ENCODE measurements around the gene HTN3.

The HTN3 gene

DNA sequence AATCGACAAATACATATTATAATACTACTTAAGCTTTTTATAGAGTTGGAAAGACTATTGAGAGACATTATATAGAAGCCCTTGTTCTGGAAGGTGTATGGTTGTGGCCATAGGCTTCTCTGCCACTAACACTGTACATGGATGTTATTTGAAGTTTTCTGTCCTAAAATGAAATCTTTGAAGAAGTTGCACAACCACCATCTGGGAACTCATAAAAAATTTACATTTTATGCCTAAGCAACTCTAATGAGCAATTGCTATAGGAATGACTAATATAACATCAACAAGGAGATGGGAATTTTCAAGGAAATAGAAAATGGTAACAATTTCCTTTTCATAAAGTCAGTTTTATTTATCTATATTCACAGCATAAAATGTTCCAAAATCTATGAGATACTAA is 29.4 kb downstream of the HTN3 start:
- no peak overlapping the region for H3K4me3 ChIP-seq (ENCODE audit: low read length)
- TF ChIP-seq, protein P1, sequence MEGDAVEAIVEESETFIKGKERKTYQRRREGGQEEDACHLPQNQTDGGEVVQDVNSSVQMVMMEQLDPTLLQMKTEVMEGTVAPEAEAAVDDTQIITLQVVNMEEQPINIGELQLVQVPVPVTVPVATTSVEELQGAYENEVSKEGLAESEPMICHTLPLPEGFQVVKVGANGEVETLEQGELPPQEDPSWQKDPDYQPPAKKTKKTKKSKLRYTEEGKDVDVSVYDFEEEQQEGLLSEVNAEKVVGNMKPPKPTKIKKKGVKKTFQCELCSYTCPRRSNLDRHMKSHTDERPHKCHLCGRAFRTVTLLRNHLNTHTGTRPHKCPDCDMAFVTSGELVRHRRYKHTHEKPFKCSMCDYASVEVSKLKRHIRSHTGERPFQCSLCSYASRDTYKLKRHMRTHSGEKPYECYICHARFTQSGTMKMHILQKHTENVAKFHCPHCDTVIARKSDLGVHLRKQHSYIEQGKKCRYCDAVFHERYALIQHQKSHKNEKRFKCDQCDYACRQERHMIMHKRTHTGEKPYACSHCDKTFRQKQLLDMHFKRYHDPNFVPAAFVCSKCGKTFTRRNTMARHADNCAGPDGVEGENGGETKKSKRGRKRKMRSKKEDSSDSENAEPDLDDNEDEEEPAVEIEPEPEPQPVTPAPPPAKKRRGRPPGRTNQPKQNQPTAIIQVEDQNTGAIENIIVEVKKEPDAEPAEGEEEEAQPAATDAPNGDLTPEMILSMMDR (conservative IDR thresholded peaks at IDR 0.05; ENCODE audit: low read depth, low read length), result no peak
- no peak for DNase-seq (ENCODE audit: low read depth)

- TF ChIP-seq, protein P1 (conservative IDR thresholded peaks at IDR 0.05; ENCODE audit: low read depth, low read length), result no peak
- no peak for DNase-seq (ENCODE audit: low read depth)
- no peak overlapping the region for H3K4me3 ChIP-seq (ENCODE audit: low read length)
Observed at GRCh38 chr4:70059149-70059548, 30.9 kb downstream of the HTN3 start.

DNA sequence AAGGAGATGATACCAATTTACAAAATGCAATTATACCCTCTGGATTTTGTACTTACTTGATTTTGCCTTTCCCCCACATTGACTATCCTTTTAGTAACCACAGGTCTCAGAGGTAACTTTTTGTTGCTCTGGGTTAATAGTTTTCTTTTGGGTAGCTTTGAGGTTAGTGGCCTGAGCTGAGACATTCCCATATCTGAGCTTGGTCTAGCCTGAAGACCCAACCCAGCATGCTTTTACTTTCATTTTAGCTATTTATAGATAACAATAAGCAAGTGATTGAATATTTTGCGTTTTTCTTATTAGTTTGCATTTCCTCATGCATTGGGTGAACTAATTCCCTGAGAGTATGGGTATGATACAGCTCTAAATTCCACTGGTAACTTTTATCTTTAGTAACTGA is 33.7 kb downstream of the HTN3 start:
- no peak for DNase-seq (ENCODE audit: low read depth)
- H3K4me3 ChIP-seq (ENCODE audit: low read length), result no peak overlapping the region
- TF ChIP-seq, protein P1 (conservative IDR thresholded peaks at IDR 0.05; ENCODE audit: low read depth, low read length), result no peak

DNA sequence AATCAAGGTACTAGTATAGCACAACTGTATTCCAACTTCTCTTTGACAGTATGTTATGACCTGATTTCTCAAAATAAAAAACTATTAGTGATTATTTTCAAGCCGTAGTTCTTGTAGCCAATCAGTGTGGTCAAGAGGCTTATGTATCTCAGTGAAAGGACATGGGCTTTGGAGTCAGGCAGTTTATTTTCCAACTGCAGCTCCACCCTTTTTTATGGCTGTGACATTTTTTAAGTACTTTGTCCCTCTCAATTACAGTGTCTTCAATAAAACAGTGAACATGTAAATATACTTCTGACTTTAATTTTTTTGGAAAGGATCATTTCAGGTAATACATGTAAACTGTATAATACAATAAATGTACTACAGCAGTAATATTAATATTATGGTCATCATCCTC is 51.9 kb downstream of the HTN3 start:
- TF ChIP-seq, protein P1 (conservative IDR thresholded peaks at IDR 0.05; ENCODE audit: low read depth, low read length), result no peak
- no peak overlapping the region for H3K4me3 ChIP-seq (ENCODE audit: low read length)
- DNase-seq (ENCODE audit: low read depth), result no peak
